ENCODE results near the gene FIGNL2. TPM values are rescaled to one million over a fixed set of nuclear protein-coding genes. Genes with fewer than 3 reads are reported as not detected.

The FIGNL2 gene
- total and polyA plus RNA-seq, 2 of the 4 experiments (the other 2 are of a cell fraction): under 0.01 to 0.12 TPM

DNA sequence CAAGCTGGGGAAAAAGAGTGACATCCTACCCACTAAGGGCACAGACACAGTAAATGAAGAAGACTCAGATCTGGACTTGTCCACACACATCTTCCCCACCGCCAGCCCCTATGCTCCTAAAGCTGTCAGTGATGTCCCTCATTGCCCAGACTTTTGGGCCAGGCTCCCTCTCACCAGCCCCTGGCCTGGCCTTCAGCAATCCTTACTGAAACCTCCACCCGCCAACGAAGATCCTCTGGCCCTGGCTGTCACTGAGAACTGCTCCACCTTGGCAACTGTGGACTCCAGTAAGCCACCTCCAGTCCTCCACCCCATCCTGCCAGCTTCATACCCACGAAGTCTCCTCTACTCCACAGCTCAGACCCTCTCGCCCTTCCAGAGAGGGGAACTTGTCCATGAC lies 23.3 kb downstream of the FIGNL2 start:
- Histone ChIP-seq H4K8ac (ENCODE audit: low read depth in 2 of 2, low read length in 2 of 2) (no peak overlapping the region), H3K27ac (ENCODE audit: insufficient read depth, low read length) (no peak overlapping the region), H4K91ac (ENCODE audit: insufficient read depth, low read depth, low read length) (no peak overlapping the region), H3K4me2 (ENCODE audit: low read depth, low read length) (no peak overlapping the region), H3K36me3 (ENCODE audit: control insufficient read depth, insufficient read depth, low read length) (no peaks in the 10 kb centered on the region), H3K27me3 (ENCODE audit: control insufficient read depth, insufficient read depth, low read length) (peaks cover 4% of the 10 kb centered on the region), H2AFZ (replicated peaks; ENCODE audit: low read length, poor library complexity) (no peak overlapping the region), H3K56ac (ENCODE audit: extremely low read depth, insufficient read depth, low read length) (no peak overlapping the region), H4K5ac (ENCODE audit: low read depth, low read length) (no peak overlapping the region), H3K9me3 (ENCODE audit: control insufficient read depth, insufficient read depth, low read length) (no peaks in the 10 kb centered on the region), H3K23ac (ENCODE audit: low read depth, low read length) (no peak overlapping the region), H4K20me1 (ENCODE audit: insufficient read depth, low read length) (no peaks in the 10 kb centered on the region), H3K79me1 (ENCODE audit: low read depth in 1 of 2, low read length in 2 of 2) (no peaks in the 10 kb centered on the region), H3K4ac (ENCODE audit: low read depth, low read length) (no peak overlapping the region), H2AK9ac (replicated peaks; ENCODE audit: low read depth, low read length, poor library complexity) (no peak overlapping the region), H2BK5ac (ENCODE audit: low read depth, low read length, poor library complexity, severe bottlenecking) (no peak overlapping the region), H3K9me1 (ENCODE audit: insufficient read depth, low read length) (0 out of 2 replicates have a peak, but pooled peaks cover 4% of the 10 kb centered on the region), H2AK5ac (ENCODE audit: low read depth, low read length) (no peak overlapping the region), H2BK120ac (ENCODE audit: low read depth, low read length) (no peak overlapping the region), H3K4me1 (ENCODE audit: control insufficient read depth, insufficient read depth, low read length) (no peaks in the 10 kb centered on the region; the same call in 1 of the 2 replicates), H2BK20ac (ENCODE audit: low read depth, low read length) (no peak overlapping the region), H3K18ac (ENCODE audit: low read depth, low read length) (no peak overlapping the region), H2BK15ac (ENCODE audit: low read depth, low read length) (no peak overlapping the region), H3K4me3 (ENCODE audit: insufficient read depth, low read depth, low read length) (no peak overlapping the region), H3K14ac (replicated peaks; ENCODE audit: low read depth, low read length) (no peak overlapping the region), H3K9ac (ENCODE audit: low read depth, low read length) (no peak overlapping the region)
- dilution Hi-C loops (cut with HindIII; ENCODE audit: low sequenced_read_pairs, unreplicated experiment): no loop called here
- in situ Hi-C loops (cut with MboI; ENCODE audit: low sequenced_read_pairs): no loop called here
- ChIA-PET CTCF (interaction anchor here (2.5 kb wide), 1 partner anchor 50 kb away, joined by 12 read pairs; no protein-coding TSS in a partner anchor), POLR2A (ENCODE audit: unreplicated experiment) (no interaction called here)
- TF ChIP-seq RAD21 (IDR thresholded peaks at IDR 0.05; ENCODE audit: low read length) (no peak), RFX5 (IDR thresholded peaks at IDR 0.05; ENCODE audit: low read depth, low read length) (no peak), MAZ (IDR thresholded peaks at IDR 0.05; ENCODE audit: borderline replicate concordance, low read depth, low read length) (no peak), BHLHE40 (IDR thresholded peaks at IDR 0.05; ENCODE audit: low read depth, low read length) (no peak), CEBPB (IDR thresholded peaks at IDR 0.05; ENCODE audit: low read depth, low read length) (no peak), CHD1 (IDR thresholded peaks at IDR 0.05; ENCODE audit: low read depth, low read length) (no peak)
- TF ChIP-seq, protein P1, sequence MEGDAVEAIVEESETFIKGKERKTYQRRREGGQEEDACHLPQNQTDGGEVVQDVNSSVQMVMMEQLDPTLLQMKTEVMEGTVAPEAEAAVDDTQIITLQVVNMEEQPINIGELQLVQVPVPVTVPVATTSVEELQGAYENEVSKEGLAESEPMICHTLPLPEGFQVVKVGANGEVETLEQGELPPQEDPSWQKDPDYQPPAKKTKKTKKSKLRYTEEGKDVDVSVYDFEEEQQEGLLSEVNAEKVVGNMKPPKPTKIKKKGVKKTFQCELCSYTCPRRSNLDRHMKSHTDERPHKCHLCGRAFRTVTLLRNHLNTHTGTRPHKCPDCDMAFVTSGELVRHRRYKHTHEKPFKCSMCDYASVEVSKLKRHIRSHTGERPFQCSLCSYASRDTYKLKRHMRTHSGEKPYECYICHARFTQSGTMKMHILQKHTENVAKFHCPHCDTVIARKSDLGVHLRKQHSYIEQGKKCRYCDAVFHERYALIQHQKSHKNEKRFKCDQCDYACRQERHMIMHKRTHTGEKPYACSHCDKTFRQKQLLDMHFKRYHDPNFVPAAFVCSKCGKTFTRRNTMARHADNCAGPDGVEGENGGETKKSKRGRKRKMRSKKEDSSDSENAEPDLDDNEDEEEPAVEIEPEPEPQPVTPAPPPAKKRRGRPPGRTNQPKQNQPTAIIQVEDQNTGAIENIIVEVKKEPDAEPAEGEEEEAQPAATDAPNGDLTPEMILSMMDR (conservative IDR thresholded peaks at IDR 0.05; ENCODE audit: low read depth, low read length): no peak
- DNase-seq (no peak), ATAC-seq (ENCODE audit: low read depth) (no peak)
- BruUV-seq (replicated peaks): no TSS peak
- intact Hi-C loops (cut with micrococcal nuclease): no loop called here
- WGBS, 2 experiments (ENCODE audit: extremely low coverage in 2 of 2, insufficient read length in 1 of 2): 80% methylated on average over 1 of the region's 5 CpGs; no CpG with 5 or more reads in 1 of the 2 experiments

Data from IMR-90 (cell line).